ENCODE results near the gene IBTK.

DNA sequence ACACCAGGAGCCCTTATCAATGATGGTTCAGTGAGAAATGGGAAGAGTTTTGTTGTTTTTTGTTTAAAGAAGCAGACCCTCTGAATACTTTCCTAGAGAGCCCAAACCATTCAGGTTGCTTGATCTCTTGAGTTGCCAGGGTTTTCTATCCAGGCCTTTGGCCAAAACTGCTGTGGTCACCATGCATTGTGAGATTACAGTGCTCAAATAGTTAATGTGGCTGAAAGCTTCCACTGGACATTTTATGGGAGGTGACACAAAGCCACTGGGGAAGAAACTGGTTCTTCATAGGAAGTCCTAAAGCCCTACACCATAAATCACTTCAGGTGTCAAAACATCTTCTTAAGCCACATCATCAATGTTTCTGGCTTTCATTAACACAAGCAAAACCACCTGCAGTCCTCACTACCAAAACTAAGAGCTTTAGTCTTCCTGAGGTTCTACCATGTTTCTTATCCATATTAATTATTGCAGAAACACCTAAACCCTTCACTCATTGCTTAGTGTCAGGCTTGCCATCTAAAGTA lies 101.6 kb downstream of the IBTK start:
- no peak for TF ChIP-seq IRF2 (CRISPR knock-in tag; IDR thresholded peaks at IDR 0.05; ENCODE audit: borderline replicate concordance, low read depth)
- TF ChIP-seq, protein P1, sequence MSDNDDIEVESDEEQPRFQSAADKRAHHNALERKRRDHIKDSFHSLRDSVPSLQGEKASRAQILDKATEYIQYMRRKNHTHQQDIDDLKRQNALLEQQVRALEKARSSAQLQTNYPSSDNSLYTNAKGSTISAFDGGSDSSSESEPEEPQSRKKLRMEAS (CRISPR knock-in tag; IDR thresholded peaks at IDR 0.05), result no peak
- TF ChIP-seq, protein P2, sequence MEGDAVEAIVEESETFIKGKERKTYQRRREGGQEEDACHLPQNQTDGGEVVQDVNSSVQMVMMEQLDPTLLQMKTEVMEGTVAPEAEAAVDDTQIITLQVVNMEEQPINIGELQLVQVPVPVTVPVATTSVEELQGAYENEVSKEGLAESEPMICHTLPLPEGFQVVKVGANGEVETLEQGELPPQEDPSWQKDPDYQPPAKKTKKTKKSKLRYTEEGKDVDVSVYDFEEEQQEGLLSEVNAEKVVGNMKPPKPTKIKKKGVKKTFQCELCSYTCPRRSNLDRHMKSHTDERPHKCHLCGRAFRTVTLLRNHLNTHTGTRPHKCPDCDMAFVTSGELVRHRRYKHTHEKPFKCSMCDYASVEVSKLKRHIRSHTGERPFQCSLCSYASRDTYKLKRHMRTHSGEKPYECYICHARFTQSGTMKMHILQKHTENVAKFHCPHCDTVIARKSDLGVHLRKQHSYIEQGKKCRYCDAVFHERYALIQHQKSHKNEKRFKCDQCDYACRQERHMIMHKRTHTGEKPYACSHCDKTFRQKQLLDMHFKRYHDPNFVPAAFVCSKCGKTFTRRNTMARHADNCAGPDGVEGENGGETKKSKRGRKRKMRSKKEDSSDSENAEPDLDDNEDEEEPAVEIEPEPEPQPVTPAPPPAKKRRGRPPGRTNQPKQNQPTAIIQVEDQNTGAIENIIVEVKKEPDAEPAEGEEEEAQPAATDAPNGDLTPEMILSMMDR (IDR thresholded peaks at IDR 0.05), result no peak

Measured in WTC11 (cell line).